Stimulated activated CD8-positive, alpha-beta memory T cell treated with anti-CD3 and anti-CD28 coated beads, Interleukin-15, amount 100 ng/mL, for 4 hours (primary cell): ENCODE data around the gene MYO10.
A peak's percentile ranks its signal among the peaks of the same experiment; 100 is the strongest.

ENCODE experiments used
- DNase-seq, 2 donors: peaks; one replicate each; pipeline ENCODE4 v3.0.0-alpha.2; 2020; ENCODE audit warnings: low read depth in 2 of 2

MYO10 gene

GRCh38 chr5:16625096-16625495 lies 311.0 kb downstream of the MYO10 start:
- no peak for DNase-seq

- DNase-seq: no peak
These were observed 317.0 kb downstream of the MYO10 start for GRCh38 chr5:16619136-16619535.

- no peak for DNase-seq
These were observed 317.8 kb downstream of the MYO10 start for GRCh38 chr5:16618138-16618897.

GRCh38 chr5:16617274-16617968 lies 318.7 kb downstream of the MYO10 start:
- DNase-seq: peak in 1 of 2 donors; percentile 34

- peak; percentile 60 to 75 for DNase-seq
These were observed 319.4 kb downstream of the MYO10 start, which contains the start of gene RETREG1 for GRCh38 chr5:16616536-16617273. TSS of gene RETREG1 (minus strand) at chr5:16616997. CDS start at chr5:16616971, 26 bp downstream.

- no peak for DNase-seq
These were observed 320.1 kb downstream of the MYO10 start for GRCh38 chr5:16615741-16616535.

- DNase-seq: no peak
These were observed 324.1 kb downstream of the MYO10 start for GRCh38 chr5:16612007-16612406.
